Pancreas (tissue), 10 donors: ENCODE results near the gene IRF8. TPM values are rescaled to one million over a fixed set of nuclear protein-coding genes. Genes with fewer than 3 reads are reported as not detected.
A peak's percentile ranks its signal among the peaks of the same experiment; 100 is the strongest.
"Not testable (repeated sequence)": the region's sequence is repeated elsewhere in the genome, so short reads cannot be mapped to it uniquely, and the experiment has no call there.

Source experiments
- ATAC-seq, 4 donors: fragments of 200-7000 bp; cut with Tn5 transposase; one replicate each; pipeline versions ENCODE4 v1.8.0 to v1.9.1; 2020; ENCODE audit warnings: mild to moderate bottlenecking in 4 of 4, moderate library complexity in 4 of 4
- DNase-seq, 6 donors: peaks; one replicate each; pipeline ENCODE4 v3.0.0-alpha.2; 2020
- FAIRE-seq: peaks from 2 replicates; lab custom pipeline; 2012; peaks lifted over from hg19 to GRCh38; lab: Jason Lieb, UNC
- H3K27ac ChIP-seq, 4 donors: fragments of 200-600 bp; sonication (generic); 1 replicate in 3 of 4; 2 replicates in 1 of 4; pipeline versions ENCODE4 v1.5.0 to v1.8.0; 2020
- H3K27me3 ChIP-seq, 4 donors: fragments of 200-600 bp; one replicate each; pipeline ENCODE4 v1.8.0; 2021
- H3K36me3 ChIP-seq, 3 donors: fragments of 200-600 bp; sonication (generic) in 1 of 3; one replicate each; pipeline versions ENCODE4 v1.5.0 to v1.8.0; 2020 to 2021
- H3K4me1 ChIP-seq, 3 donors: fragments of 200-600 bp; one replicate each; pipeline ENCODE4 v1.8.0; 2021
- H3K4me3 ChIP-seq, 4 donors: fragments of 200-600 bp; sonication (generic) in 2 of 4; one replicate each; pipeline versions ENCODE4 v1.5.0 to v1.8.0; 2020 to 2021
- H3K9me3 ChIP-seq, 4 donors: fragments of 200-600 bp; one replicate each; pipeline ENCODE4 v1.8.0; 2021
- WGBS, 2 donors: extraction: QIAGEN DNeasy Blood & Tissue Kit; methylation state at CpG; one replicate each; pipeline ENCODE4 v1.1.7; 2013; 5-methylcytosine and 5-hydroxymethylcytosine counted together
- intact Hi-C, 3 donors: fragments of 100-400 bp; cut with DNase I; formaldehyde crosslinking; loops; one replicate each; pipeline versions ENCODE4 v1.11.1 to v1.14.2; 2022
- polyA plus RNA-seq, 2 donors: library from polyadenylated mRNA; stranded (reverse); fragments of 200-250 nt; gene quantifications; one replicate each; pipeline ENCODE4 v1.2.3, GENCODE V29; 2013
- total RNA-seq, 6 donors: library from RNA; stranded (reverse); fragmentation: NEBNext Ultra II Directional in 4 of 6; extraction: Animal tissue kit (Norgen Biotek cat#: 25700) in 4 of 6; gene quantifications; one replicate each; pipeline versions ENCODE4 v1.2.1 to v1.2.4, GENCODE V29; 2021 to 2023
- TF ChIP-seq, protein P1 (sequence below), 4 donors: fragments of 200-600 bp; sonication (generic) in 3 of 4; IDR thresholded peaks; one replicate each; pipeline versions ENCODE4 v1.5.0 to v1.8.0; 2021; ENCODE audit warnings: antibody characterized with exemption in 4 of 4
- donor health status: healthy with polysubstance abuse.
- donor health status: DM: no; HTN: no; CAD: no; lungs with moderate emphysema.
- donor health status: DM: no; HTN: no; CAD: no.
- donor health status: control.
- donor health status: control.
- donor health status: Bipolar disorder and iron deficiency.
- donor health status: DM: yes; HTN: yes; CAD: no.
- donor health status: DM: no; HTN: no; CAD: no.
- donor health status: DM: no; HTN: no; CAD: no.
- donor health status: DM: yes; HTN: yes; CAD: no.

The IRF8 gene
- total and polyA plus RNA-seq, 8 donors, result 0.92 to 18.2 (median 6.9) TPM

DNA sequence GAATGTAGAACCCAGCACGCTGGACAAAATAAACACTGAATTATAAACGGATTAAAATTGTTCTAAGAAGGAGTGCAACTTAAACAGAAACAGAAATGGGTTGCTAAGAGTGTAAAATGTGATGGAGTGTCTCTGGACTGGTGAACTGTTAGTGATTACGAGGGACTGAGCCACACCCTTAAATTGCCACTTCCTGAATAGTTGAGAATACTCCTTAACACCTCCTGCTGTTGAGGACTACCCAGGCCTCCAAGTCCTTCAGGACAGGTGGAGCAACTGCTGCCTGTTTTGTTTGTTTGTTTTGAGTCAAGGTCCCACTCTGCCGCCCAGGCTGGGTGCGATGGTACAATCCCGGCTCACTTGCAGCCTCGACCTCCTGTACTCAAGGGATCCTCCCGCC lies 25.8 kb upstream of the IRF8 start:
- intact Hi-C loops, result no loop called here
- 54 to 66% methylated on average over 8 of the region's 8 CpGs for WGBS, 2 donors
- FAIRE-seq (no peak), ATAC-seq (no peak), DNase-seq (no peak)
- Histone ChIP-seq H3K4me3 (no peak overlapping the region), H3K27ac (no peak overlapping the region), H3K9me3 (no peaks in the 10 kb centered on the region), H3K27me3 (peaks cover 0 to 19% (median 0%) of the 10 kb centered on the region in 4 donors), H3K4me1 (no peaks in the 10 kb centered on the region), H3K36me3 (no peaks in the 10 kb centered on the region)
- TF ChIP-seq, protein P1, sequence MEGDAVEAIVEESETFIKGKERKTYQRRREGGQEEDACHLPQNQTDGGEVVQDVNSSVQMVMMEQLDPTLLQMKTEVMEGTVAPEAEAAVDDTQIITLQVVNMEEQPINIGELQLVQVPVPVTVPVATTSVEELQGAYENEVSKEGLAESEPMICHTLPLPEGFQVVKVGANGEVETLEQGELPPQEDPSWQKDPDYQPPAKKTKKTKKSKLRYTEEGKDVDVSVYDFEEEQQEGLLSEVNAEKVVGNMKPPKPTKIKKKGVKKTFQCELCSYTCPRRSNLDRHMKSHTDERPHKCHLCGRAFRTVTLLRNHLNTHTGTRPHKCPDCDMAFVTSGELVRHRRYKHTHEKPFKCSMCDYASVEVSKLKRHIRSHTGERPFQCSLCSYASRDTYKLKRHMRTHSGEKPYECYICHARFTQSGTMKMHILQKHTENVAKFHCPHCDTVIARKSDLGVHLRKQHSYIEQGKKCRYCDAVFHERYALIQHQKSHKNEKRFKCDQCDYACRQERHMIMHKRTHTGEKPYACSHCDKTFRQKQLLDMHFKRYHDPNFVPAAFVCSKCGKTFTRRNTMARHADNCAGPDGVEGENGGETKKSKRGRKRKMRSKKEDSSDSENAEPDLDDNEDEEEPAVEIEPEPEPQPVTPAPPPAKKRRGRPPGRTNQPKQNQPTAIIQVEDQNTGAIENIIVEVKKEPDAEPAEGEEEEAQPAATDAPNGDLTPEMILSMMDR (IDR thresholded peaks at IDR 0.05), result no peak

DNA sequence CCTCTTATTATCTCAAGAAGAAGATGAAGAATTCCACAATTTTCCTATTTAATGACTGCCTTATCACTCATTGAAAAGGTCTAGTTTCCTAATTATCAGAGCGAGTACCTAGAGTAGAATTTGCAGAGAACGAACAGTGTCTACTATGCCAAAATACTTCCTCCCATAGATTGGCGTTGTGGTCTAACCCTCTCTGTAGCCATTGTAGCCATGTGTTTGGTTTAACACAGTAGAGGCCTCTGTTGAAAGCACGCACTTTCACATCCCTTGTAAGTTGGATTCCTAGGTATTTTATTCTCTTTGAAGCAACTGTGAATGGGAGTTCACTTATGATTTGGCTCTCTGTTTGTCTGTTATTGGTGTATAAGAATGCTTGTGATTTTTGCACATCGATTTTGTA lies 24.9 kb upstream of the IRF8 start:
- H3K27ac ChIP-seq, H3K36me3 ChIP-seq, H3K9me3 ChIP-seq, H3K4me1 ChIP-seq, ATAC-seq, DNase-seq, H3K4me3 ChIP-seq, intact Hi-C loops, FAIRE-seq: not testable (repeated sequence)
- H3K27me3 ChIP-seq, result peaks cover 0 to 19% (median 1%) of the 10 kb centered on the region in 4 donors
- WGBS, 2 donors, result 71 to 84% methylated on average over 4 to 5 of the region's 5 CpGs

DNA sequence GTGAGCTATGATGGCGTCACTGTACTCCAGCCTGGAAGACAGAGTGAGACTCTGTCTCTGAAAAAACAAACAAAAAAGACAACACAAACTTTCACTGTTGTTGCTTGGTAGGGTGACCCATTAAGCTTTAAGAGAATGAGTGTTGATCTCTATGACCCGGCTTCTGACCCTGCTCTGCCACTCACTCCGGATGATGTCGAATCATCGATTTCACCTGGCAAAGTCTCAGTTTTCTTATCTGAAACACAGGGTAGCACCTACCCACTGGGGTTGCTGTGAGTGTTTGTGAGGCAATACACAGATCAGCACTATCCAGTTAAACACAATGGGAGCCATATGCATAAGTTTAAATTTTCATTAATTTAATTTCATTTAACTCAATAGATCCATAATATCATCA lies 20.6 kb upstream of the IRF8 start:
- no peak for ATAC-seq
- H3K27me3 ChIP-seq, result peaks cover 0 to 3% (median 0%) of the 10 kb centered on the region in 4 donors
- no peaks in the 10 kb centered on the region for H3K4me1 ChIP-seq
- no peak for DNase-seq
- FAIRE-seq, result no peak
- no peak overlapping the region for H3K27ac ChIP-seq
- H3K4me3 ChIP-seq, result no peak overlapping the region
- intact Hi-C loops, result no loop called here
- no peaks in the 10 kb centered on the region for H3K9me3 ChIP-seq
- 46 to 63% methylated on average over 5 of the region's 5 CpGs for WGBS, 2 donors
- H3K36me3 ChIP-seq, result no peaks in the 10 kb centered on the region
- TF ChIP-seq, protein P1 (IDR thresholded peaks at IDR 0.05), result no peak

DNA sequence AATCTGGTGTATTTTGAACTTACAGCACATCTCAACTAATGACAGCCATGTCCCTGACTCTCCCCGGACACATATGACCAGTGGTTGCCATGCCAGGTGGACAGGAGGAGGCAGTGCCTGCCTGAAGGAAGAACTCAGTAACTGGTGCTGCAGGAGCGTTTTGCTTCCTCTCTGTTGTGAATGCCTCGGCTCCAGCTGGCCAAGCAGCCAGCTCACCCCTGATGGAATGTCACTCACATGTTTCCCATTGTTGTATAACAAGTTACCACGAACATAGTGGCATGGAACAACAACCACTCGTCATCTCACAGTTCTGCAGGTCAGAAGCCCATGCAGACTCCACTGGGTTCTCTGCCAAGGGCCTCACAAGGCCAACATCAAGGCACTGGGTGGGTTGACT lies 20.1 kb upstream of the IRF8 start:
- H3K9me3 ChIP-seq, result no peaks in the 10 kb centered on the region
- TF ChIP-seq, protein P1 (IDR thresholded peaks at IDR 0.05), result no peak
- peaks cover 0 to 3% (median 0%) of the 10 kb centered on the region in 4 donors for H3K27me3 ChIP-seq
- peak in 1 of 4 donors; percentile 27 for ATAC-seq
- no peak overlapping the region for H3K4me3 ChIP-seq
- DNase-seq, result no peak
- H3K4me1 ChIP-seq, result no peaks in the 10 kb centered on the region
- no peak for FAIRE-seq
- WGBS, 2 donors, result 25 to 40% methylated on average over 5 of the region's 5 CpGs
- H3K27ac ChIP-seq, result no peak overlapping the region
- intact Hi-C loops, result no loop called here
- no peaks in the 10 kb centered on the region for H3K36me3 ChIP-seq

DNA sequence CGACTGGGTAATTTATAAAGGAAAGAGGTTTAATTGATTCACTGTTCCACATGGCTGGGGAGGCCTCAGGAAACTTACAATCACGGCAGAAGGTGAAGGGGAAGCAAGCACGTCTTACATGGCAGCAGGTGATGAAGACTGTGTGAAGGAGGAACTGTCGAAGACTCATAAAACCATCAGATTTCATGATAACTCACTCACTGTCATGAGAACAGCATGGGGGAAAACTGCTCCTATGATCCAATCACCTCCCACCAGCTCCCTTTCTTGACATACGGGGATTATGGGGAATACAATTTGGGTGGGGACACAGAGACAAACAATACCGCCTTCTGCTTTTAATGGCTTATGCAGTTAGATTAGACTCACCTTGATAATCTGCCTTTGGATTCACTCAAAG lies 19.4 kb upstream of the IRF8 start:
- no peaks in the 10 kb centered on the region for H3K36me3 ChIP-seq
- H3K4me3 ChIP-seq, result no peak overlapping the region
- FAIRE-seq (no peak), ATAC-seq (no peak), DNase-seq (no peak)
- 68 to 71% methylated on average over 6 of the region's 6 CpGs for WGBS, 2 donors
- H3K4me1 ChIP-seq, result no peaks in the 10 kb centered on the region
- no peaks in the 10 kb centered on the region for H3K9me3 ChIP-seq
- TF ChIP-seq, protein P1 (IDR thresholded peaks at IDR 0.05), result no peak
- H3K27me3 ChIP-seq, result peaks cover 0 to 3% (median 0%) of the 10 kb centered on the region in 4 donors
- intact Hi-C loops, result no loop called here
- H3K27ac ChIP-seq, result no peak overlapping the region
